Astrocyte of the spinal cord (primary cell): Measurements from ENCODE around the gene SLC12A5.
A peak's percentile ranks its signal among the peaks of the same experiment; 100 is the strongest.

Experiments
- DNase-seq: peaks from one replicate; pipeline ENCODE4 v3.0.0; 2011; ENCODE audit warnings: low read depth, low spot score
- H3K4me3 ChIP-seq: 2 replicates; pipeline ENCODE4 v1.5.1; 2011; ENCODE audit warnings: low read depth, mild to moderate bottlenecking, low read length, moderate library complexity
- CTCF ChIP-seq: IDR thresholded peaks from 2 replicates; pipeline ENCODE4 v1.5.1; 2012; ENCODE audit warnings: low read depth, mild to moderate bottlenecking, low read length, inconsistent platforms
- in situ Hi-C: cut with HindIII; loops from 2 replicates; pipeline ENCODE4 v1.10.0; 2017; ENCODE audit warnings: low sequenced_read_pairs

SLC12A5 gene

GRCh38 chr20:46012921-46013320 is 16.1 kb upstream of the SLC12A5 start:
- in situ Hi-C loops: no loop called here
- H3K4me3 ChIP-seq: no peak overlapping the region
- no peak for DNase-seq

GRCh38 chr20:46013322-46013828 is 15.6 kb upstream of the SLC12A5 start:
- no peak for TF ChIP-seq CTCF

More at GRCh38 chr20:46012921-46013320, 16.1 kb upstream of the SLC12A5 start:
- no peak for TF ChIP-seq CTCF

GRCh38 chr20:46013829-46014516 is 15.0 kb upstream of the SLC12A5 start:
- in situ Hi-C loops: no loop called here

More at GRCh38 chr20:46013322-46013828, 15.6 kb upstream of the SLC12A5 start:
- in situ Hi-C loops: no loop called here
- H3K4me3 ChIP-seq: no peak overlapping the region
- no peak for DNase-seq

GRCh38 chr20:46014517-46015396 is 14.3 kb upstream of the SLC12A5 start:
- TF ChIP-seq CTCF: no peak
- in situ Hi-C loops: no loop called here
- H3K4me3 ChIP-seq: no peak overlapping the region
- DNase-seq: no peak

More at GRCh38 chr20:46013829-46014516, 15.0 kb upstream of the SLC12A5 start:
- peak; percentile 26 for DNase-seq
- H3K4me3 ChIP-seq: no peak overlapping the region
- TF ChIP-seq CTCF: peak; percentile 71

GRCh38 chr20:46017272-46017671 is 11.7 kb upstream of the SLC12A5 start:
- in situ Hi-C loops: no loop called here
- no peak overlapping the region for H3K4me3 ChIP-seq
- no peak for DNase-seq
- no peak for TF ChIP-seq CTCF

- H3K4me3 ChIP-seq: no peak overlapping the region
- DNase-seq: no peak
- in situ Hi-C loops: no loop called here
- TF ChIP-seq CTCF: no peak
Measured at GRCh38 chr20:46018112-46018511, 10.9 kb upstream of the SLC12A5 start.
